Ramos (cell line): Measurements from ENCODE around the gene ESF1.

Source experiments
- in situ Hi-C: fragments of 300-500 bp; cut with MboI; formaldehyde crosslinking; loops from one replicate; pipeline ENCODE4 v1.14.3; 2022; ENCODE audit warnings: low sequenced_read_pairs; ENCODE audit not compliant: unreplicated experiment

The ESF1 gene

GRCh38 chr20:13784893-13785715 lies at the start of gene ESF1, which contains the start of gene NDUFAF5:
ESF1 (minus strand) TSS chr20:13784919; CDS start chr20:13783140, 1,779 bp downstream.
NDUFAF5 (plus strand) TSS chr20:13785028; CDS start chr20:13785069, 41 bp downstream.
- in situ Hi-C loops: no loop called here

GRCh38 chr20:13831476-13831875 lies 46.8 kb upstream of the ESF1 start:
- in situ Hi-C loops: no loop called here

- in situ Hi-C loops: no loop called here
These were observed 40.7 kb upstream of the ESF1 start for GRCh38 chr20:13825465-13825864.

- in situ Hi-C loops: no loop called here
These were observed 39.7 kb upstream of the ESF1 start for GRCh38 chr20:13824459-13824858.

GRCh38 chr20:13822459-13822858 lies 37.7 kb upstream of the ESF1 start:
- in situ Hi-C loops: no loop called here

- in situ Hi-C loops: no loop called here
These were observed 37.2 kb upstream of the ESF1 start for GRCh38 chr20:13821876-13822275.

- in situ Hi-C loops: no loop called here
These were observed 35.3 kb upstream of the ESF1 start for GRCh38 chr20:13819885-13820645.

GRCh38 chr20:13817342-13817741 lies 32.6 kb upstream of the ESF1 start:
- in situ Hi-C loops: no loop called here

- in situ Hi-C loops: no loop called here
These were observed 32.0 kb upstream of the ESF1 start for GRCh38 chr20:13816757-13817156.

GRCh38 chr20:13814672-13815071 lies 30.0 kb upstream of the ESF1 start:
- in situ Hi-C loops: no loop called here

GRCh38 chr20:13813910-13814309 lies 29.2 kb upstream of the ESF1 start:
- in situ Hi-C loops: no loop called here

GRCh38 chr20:13810446-13810845 lies 25.7 kb upstream of the ESF1 start:
- in situ Hi-C loops: no loop called here

GRCh38 chr20:13809855-13810254 lies 25.1 kb upstream of the ESF1 start:
- in situ Hi-C loops: no loop called here

GRCh38 chr20:13809373-13809772 lies 24.7 kb upstream of the ESF1 start:
- in situ Hi-C loops: no loop called here

GRCh38 chr20:13800728-13801134 lies 16.0 kb upstream of the ESF1 start:
- in situ Hi-C loops: no loop called here

GRCh38 chr20:13799974-13800373 lies 15.3 kb upstream of the ESF1 start:
- in situ Hi-C loops: no loop called here

- in situ Hi-C loops: no loop called here
These were observed 14.3 kb upstream of the ESF1 start for GRCh38 chr20:13799040-13799439.

GRCh38 chr20:13794667-13795066 lies 9.9 kb upstream of the ESF1 start:
- in situ Hi-C loops: no loop called here

GRCh38 chr20:13793001-13793400 lies 8.3 kb upstream of the ESF1 start:
- in situ Hi-C loops: no loop called here

- in situ Hi-C loops: no loop called here
These were observed 7.1 kb upstream of the ESF1 start for GRCh38 chr20:13791540-13792459.
